DND-41 (cell line): Measurements from ENCODE around the gene ACAD10.
"Not testable (repeated sequence)": the region's sequence is repeated elsewhere in the genome, so short reads cannot be mapped to it uniquely, and the experiment has no call there.

Experiments
- CTCF ChIP-seq: IDR thresholded peaks from 2 replicates; pipeline ENCODE4 v1.5.1; 2012; ENCODE audit warnings: borderline replicate concordance, low read length, moderate library complexity, mild to moderate bottlenecking; ENCODE audit not compliant: poor library complexity, severe bottlenecking; ENCODE audit errors: extremely low read depth
- EZH2 ChIP-seq: IDR thresholded peaks from 3 replicates; pipeline ENCODE4 v1.6.1; 2012; ENCODE audit warnings: borderline replicate concordance, low read depth, mild to moderate bottlenecking, moderate library complexity, low read length, inconsistent platforms; ENCODE audit not compliant: severe bottlenecking

GRCh38 chr12:111684485-111685198 is 1.2 kb upstream of the ACAD10 start:
- TF ChIP-seq CTCF, EZH2: not testable (repeated sequence)
